HFFc6 (cell line): ENCODE measurements around the gene UBE2E2. TPM values are rescaled to one million over a fixed set of nuclear protein-coding genes. Genes with fewer than 3 reads are reported as not detected.

ENCODE experiments used
- DNase-seq: peaks from one replicate; pipeline ENCODE4 v3.0.0-alpha.2; 2018
- H3K27ac Mint-ChIP-seq: 2 replicates; pipeline ENCODE4 v1.8.0; 2020; ENCODE audit warnings: mild to moderate bottlenecking, mixed read lengths
- H3K27me3 Mint-ChIP-seq: 2 replicates; pipeline ENCODE4 v1.8.0; 2021; ENCODE audit warnings: mild to moderate bottlenecking, moderate library complexity, mixed read lengths; ENCODE audit not compliant: insufficient read depth
- H3K36me3 Mint-ChIP-seq: 2 replicates; pipeline ENCODE4 v1.8.0; 2021; ENCODE audit warnings: low read depth, mixed read lengths
- H3K4me1 Mint-ChIP-seq: 2 replicates; pipeline ENCODE4 v1.8.0; 2020; ENCODE audit warnings: low read depth, mixed read lengths
- H3K4me3 Mint-ChIP-seq: 2 replicates; pipeline ENCODE4 v1.8.0; 2020; ENCODE audit warnings: mild to moderate bottlenecking, moderate library complexity, mixed read lengths
- H3K9me3 Mint-ChIP-seq: 2 replicates; pipeline ENCODE4 v1.8.0; 2020; ENCODE audit warnings: mild to moderate bottlenecking, mixed read lengths
- CTCF ChIP-seq: fragments of 200-600 bp; sonication (generic); IDR thresholded peaks from 2 replicates; pipeline ENCODE4 v1.5.0; 2021; ENCODE audit warnings: antibody characterized with exemption, mild to moderate bottlenecking
- total RNA-seq, 6 experiments: library from RNA; stranded (reverse); fragmentation: NEBNext Ultra II Directional; extraction: Animal tissue kit (Norgen Biotek cat#: 25700); gene quantifications; 2 replicates in 1 of 6; 3 replicates in 5 of 6; pipeline ENCODE4 v1.2.3, GENCODE V29; 2021

Gene UBE2E2
- total RNA-seq, 6 experiments from 2014 or later: 38.2 to 53.0 (median 47.2) TPM

GRCh38 chr3:23537101-23537551 lies 334.0 kb downstream of the UBE2E2 start:
- Mint-ChIP-seq H3K4me1 (no peaks in the 10 kb centered on the region; the same call in 1 of the 2 replicates), H3K4me3 (no peak overlapping the region), H3K9me3 (no peaks in the 10 kb centered on the region), H3K36me3 (peaks cover 7% of the 10 kb centered on the region; the same call in 1 of the 2 replicates), H3K27ac (no peak overlapping the region), H3K27me3 (no peaks in the 10 kb centered on the region; the same call in 1 of the 2 replicates)
- no peak for DNase-seq
- TF ChIP-seq CTCF: no peak

- H3K9me3 Mint-ChIP-seq: no peaks in the 10 kb centered on the region
- no peak overlapping the region for H3K27ac Mint-ChIP-seq
- H3K27me3 Mint-ChIP-seq: no peaks in the 10 kb centered on the region; the same call in 1 of the 2 replicates
- H3K36me3 Mint-ChIP-seq: peaks cover 7% of the 10 kb centered on the region; the same call in 1 of the 2 replicates
- TF ChIP-seq CTCF: no peak
- no peaks in the 10 kb centered on the region; the same call in 1 of the 2 replicates for H3K4me1 Mint-ChIP-seq
- DNase-seq: no peak
- H3K4me3 Mint-ChIP-seq: no peak overlapping the region
These were observed 336.1 kb downstream of the UBE2E2 start for GRCh38 chr3:23539185-23539584.

GRCh38 chr3:23540600-23540999 lies 337.5 kb downstream of the UBE2E2 start:
- no peak overlapping the region for H3K27ac Mint-ChIP-seq
- DNase-seq: no peak
- TF ChIP-seq CTCF: no peak

GRCh38 chr3:23542079-23542478 lies 339.0 kb downstream of the UBE2E2 start:
- H3K9me3 Mint-ChIP-seq: no peaks in the 10 kb centered on the region
- no peak for DNase-seq
- no peak for TF ChIP-seq CTCF
- no peaks in the 10 kb centered on the region; the same call in 1 of the 2 replicates for H3K4me1 Mint-ChIP-seq
- H3K27me3 Mint-ChIP-seq: no peaks in the 10 kb centered on the region; the same call in 1 of the 2 replicates
- no peak overlapping the region for H3K27ac Mint-ChIP-seq
- no peaks in the 10 kb centered on the region for H3K36me3 Mint-ChIP-seq
- no peak overlapping the region for H3K4me3 Mint-ChIP-seq

More at GRCh38 chr3:23540600-23540999, 337.5 kb downstream of the UBE2E2 start:
- H3K4me1 Mint-ChIP-seq: no peaks in the 10 kb centered on the region; the same call in 1 of the 2 replicates
- H3K36me3 Mint-ChIP-seq: no peaks in the 10 kb centered on the region
- H3K4me3 Mint-ChIP-seq: no peak overlapping the region
- H3K9me3 Mint-ChIP-seq: no peaks in the 10 kb centered on the region
- no peaks in the 10 kb centered on the region; the same call in 1 of the 2 replicates for H3K27me3 Mint-ChIP-seq

- TF ChIP-seq CTCF: no peak
- no peaks in the 10 kb centered on the region for H3K36me3 Mint-ChIP-seq
- no peak overlapping the region for H3K4me3 Mint-ChIP-seq
- H3K4me1 Mint-ChIP-seq: peaks cover 20% of the 10 kb centered on the region
- no peaks in the 10 kb centered on the region for H3K9me3 Mint-ChIP-seq
- H3K27me3 Mint-ChIP-seq: no peaks in the 10 kb centered on the region
- no peak overlapping the region for H3K27ac Mint-ChIP-seq
- no peak for DNase-seq
These were observed 343.1 kb downstream of the UBE2E2 start for GRCh38 chr3:23546181-23546580.
